Upper lobe of right lung (tissue), 1 donor: Measurements from ENCODE around the gene THAP3. TPM values are rescaled to one million over a fixed set of nuclear protein-coding genes. Genes with fewer than 3 reads are reported as not detected.
"Not testable (repeated sequence)": the region's sequence is repeated elsewhere in the genome, so short reads cannot be mapped to it uniquely, and the experiment has no call there.

Experiments used
- ATAC-seq: fragments of 200-7000 bp; cut with Tn5 transposase; one replicate; pipeline ENCODE4 v1.9.1; 2020; ENCODE audit warnings: mild to moderate bottlenecking, moderate library complexity
- DNase-seq: peaks from one replicate; pipeline ENCODE4 v3.0.0-alpha.2; 2020
- H3K27ac ChIP-seq: fragments of 200-600 bp; one replicate; pipeline ENCODE4 v1.8.0; 2022
- H3K27me3 ChIP-seq: fragments of 200-600 bp; one replicate; pipeline ENCODE4 v1.8.0; 2022; ENCODE audit warnings: mild to moderate bottlenecking
- H3K36me3 ChIP-seq: fragments of 200-600 bp; one replicate; pipeline ENCODE4 v1.8.0; 2022
- H3K4me1 ChIP-seq: fragments of 200-600 bp; one replicate; pipeline ENCODE4 v1.8.0; 2022
- H3K4me3 ChIP-seq: fragments of 200-600 bp; one replicate; pipeline ENCODE4 v1.8.0; 2022; ENCODE audit warnings: mild to moderate bottlenecking
- H3K9me3 ChIP-seq: fragments of 200-600 bp; one replicate; pipeline ENCODE4 v1.8.0; 2022
- intact Hi-C: fragments of 100-400 bp; cut with DNase I; formaldehyde crosslinking; loops from one replicate; pipeline ENCODE4 v1.11.0; 2022
- total RNA-seq: library from RNA; stranded (reverse); fragmentation: NEBNext Ultra II Directional; extraction: Animal tissue kit (Norgen Biotek cat#: 25700); gene quantifications from one replicate; pipeline ENCODE4 v1.2.1, GENCODE V29; 2021
- TF ChIP-seq, protein P1 (sequence below): fragments of 200-600 bp; IDR thresholded peaks from one replicate; pipeline ENCODE4 v1.8.0; 2022; ENCODE audit warnings: antibody characterized with exemption
- donor health status: DM: no; HTN: yes; CAD: no; lungs with severe emphysema.

The THAP3 gene
- total RNA-seq, 1 donor from 2014 or later, result 15.3 TPM

DNA sequence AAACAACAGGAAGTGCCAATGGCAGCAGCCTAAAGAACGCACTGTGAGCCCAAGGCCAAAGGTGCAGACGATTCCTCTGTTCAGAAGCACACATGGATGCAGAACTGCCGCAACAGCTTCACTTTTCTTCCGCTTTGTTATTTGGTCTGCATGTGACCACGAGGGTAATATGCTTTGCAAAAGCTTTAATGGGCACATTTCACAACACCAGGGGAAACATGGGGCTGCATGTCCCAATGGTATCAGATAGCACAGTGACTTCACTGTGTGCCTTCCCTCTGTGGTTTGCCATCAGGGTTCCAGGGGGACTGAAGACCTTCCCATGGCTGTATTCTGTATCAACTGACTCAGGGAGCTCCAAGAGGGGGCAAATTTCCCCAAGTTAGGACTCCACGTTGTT lies 28.3 kb downstream of the THAP3 start:
- Histone ChIP-seq H3K27me3 (no peaks in the 10 kb centered on the region), H3K4me3 (no peak overlapping the region), H3K4me1 (no peaks in the 10 kb centered on the region), H3K9me3 (no peaks in the 10 kb centered on the region), H3K36me3 (peaks cover 33% of the 10 kb centered on the region), H3K27ac (no peak overlapping the region)
- no peak for ATAC-seq
- intact Hi-C loops, result no loop called here
- TF ChIP-seq, protein P1, sequence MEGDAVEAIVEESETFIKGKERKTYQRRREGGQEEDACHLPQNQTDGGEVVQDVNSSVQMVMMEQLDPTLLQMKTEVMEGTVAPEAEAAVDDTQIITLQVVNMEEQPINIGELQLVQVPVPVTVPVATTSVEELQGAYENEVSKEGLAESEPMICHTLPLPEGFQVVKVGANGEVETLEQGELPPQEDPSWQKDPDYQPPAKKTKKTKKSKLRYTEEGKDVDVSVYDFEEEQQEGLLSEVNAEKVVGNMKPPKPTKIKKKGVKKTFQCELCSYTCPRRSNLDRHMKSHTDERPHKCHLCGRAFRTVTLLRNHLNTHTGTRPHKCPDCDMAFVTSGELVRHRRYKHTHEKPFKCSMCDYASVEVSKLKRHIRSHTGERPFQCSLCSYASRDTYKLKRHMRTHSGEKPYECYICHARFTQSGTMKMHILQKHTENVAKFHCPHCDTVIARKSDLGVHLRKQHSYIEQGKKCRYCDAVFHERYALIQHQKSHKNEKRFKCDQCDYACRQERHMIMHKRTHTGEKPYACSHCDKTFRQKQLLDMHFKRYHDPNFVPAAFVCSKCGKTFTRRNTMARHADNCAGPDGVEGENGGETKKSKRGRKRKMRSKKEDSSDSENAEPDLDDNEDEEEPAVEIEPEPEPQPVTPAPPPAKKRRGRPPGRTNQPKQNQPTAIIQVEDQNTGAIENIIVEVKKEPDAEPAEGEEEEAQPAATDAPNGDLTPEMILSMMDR, result no peak
- no peak for DNase-seq

DNA sequence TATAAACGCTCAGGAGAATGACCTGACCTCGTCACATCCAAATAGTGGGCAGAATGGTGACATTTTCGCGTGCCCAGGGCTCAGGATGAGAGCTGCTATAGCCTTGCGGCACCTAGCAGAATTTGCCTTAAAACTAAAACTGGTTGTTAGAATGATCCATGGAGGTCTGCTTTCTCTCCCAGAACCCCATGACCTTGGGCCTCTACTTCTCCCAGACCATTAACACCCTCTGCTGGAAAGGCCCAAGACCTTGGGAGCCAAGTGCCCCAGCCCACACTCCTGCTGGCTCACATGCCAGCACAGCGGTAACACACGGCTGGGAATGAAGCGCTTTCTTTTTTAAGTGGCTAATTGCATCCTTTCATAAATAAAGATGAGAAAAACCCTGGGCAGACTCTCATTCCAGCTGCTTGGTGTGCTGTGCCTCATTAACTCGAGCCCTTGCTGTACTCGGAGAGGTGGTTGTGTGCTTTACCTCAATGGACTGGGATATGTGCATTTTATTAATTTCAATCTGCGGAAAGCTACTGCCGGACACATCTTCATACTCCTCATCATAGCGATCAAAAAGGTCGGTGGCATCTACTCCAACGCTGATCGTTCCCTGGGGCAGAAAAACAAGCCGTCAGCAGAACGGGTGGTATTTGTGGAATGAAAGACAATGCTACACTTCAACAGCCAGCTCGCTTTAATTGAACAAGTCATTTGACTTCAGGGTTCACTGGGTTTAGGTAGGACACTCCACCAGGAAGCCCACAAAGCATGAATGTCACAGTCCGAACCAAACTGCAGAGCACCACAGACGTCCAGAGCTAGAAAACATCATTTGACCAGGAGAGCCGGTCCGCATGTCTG lies 29.0 kb downstream of the THAP3 start:
- Histone ChIP-seq H3K27ac (no peak overlapping the region), H3K9me3 (no peaks in the 10 kb centered on the region), H3K36me3 (peaks cover 33% of the 10 kb centered on the region), H3K4me3 (no peak overlapping the region), H3K27me3 (no peaks in the 10 kb centered on the region), H3K4me1 (no peaks in the 10 kb centered on the region)
- intact Hi-C loops, result no loop called here
- DNase-seq (no peak), ATAC-seq (no peak)
- TF ChIP-seq, protein P1, result no peak

DNA sequence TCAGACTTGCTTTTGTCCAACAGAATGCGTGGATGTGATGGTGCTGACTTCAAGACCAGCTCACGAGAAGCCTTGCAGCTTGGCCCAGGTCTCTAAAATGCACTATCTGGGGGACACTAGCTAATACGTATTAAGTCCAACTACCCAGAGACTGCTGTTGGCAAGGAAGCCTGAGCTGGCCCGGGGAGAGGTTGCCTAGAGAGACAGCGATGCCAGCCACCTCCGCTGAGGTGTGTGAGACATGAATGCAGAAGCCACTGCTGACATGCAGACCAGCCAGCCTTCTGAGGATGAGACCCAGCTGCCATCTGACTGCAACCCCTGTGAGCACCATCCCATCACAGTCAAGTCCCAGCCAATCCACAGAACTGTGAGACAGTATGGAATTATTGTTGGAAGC lies 32.5 kb downstream of the THAP3 start:
- ATAC-seq (no peak), DNase-seq (no peak)
- no peaks in the 10 kb centered on the region for H3K4me1 ChIP-seq
- intact Hi-C loops, result no loop called here
- no peaks in the 10 kb centered on the region for H3K27me3 ChIP-seq
- no peaks in the 10 kb centered on the region for H3K9me3 ChIP-seq
- no peak overlapping the region for H3K27ac ChIP-seq
- H3K4me3 ChIP-seq, result no peak overlapping the region
- H3K36me3 ChIP-seq, result peaks cover 30% of the 10 kb centered on the region
- TF ChIP-seq, protein P1, result no peak

DNA sequence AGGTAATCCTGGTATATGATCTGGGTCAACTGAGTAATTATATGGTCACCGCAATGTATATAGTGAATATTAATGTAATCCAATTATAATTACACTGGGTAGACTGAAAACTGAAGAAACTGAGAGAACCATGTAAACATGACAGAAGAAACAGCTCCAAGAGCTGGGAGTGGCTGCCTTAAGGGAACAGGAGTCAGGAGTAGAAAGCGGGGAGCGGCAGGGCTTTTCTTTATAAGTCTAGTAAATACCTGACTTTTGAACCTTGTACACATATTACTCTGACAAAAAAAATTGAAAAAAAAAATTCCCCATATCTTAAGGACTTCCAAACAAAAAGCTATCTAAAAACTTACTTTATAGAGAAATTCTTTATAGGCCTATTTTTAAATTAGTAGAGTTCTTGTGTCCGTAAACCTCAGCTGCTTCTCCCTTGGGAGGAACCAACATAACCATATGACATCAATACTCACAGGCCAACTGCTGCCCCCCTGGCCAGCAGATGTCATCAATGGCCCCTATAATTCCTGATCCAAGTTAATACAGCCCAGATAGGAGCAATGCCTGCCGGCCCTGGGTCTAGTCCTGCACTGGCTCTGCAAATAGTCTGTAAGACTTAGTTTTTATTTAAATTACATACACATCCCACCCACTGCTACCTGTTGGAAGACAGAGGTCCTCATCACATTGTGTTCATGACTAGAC lies 33.8 kb downstream of the THAP3 start:
- H3K27me3 ChIP-seq, result no peaks in the 10 kb centered on the region
- intact Hi-C loops, result no loop called here
- no peaks in the 10 kb centered on the region for H3K4me1 ChIP-seq
- no peaks in the 10 kb centered on the region for H3K9me3 ChIP-seq
- DNase-seq (no peak), ATAC-seq (no peak)
- no peak overlapping the region for H3K4me3 ChIP-seq
- peaks cover 16% of the 10 kb centered on the region for H3K36me3 ChIP-seq
- TF ChIP-seq, protein P1, result no peak
- H3K27ac ChIP-seq, result no peak overlapping the region

DNA sequence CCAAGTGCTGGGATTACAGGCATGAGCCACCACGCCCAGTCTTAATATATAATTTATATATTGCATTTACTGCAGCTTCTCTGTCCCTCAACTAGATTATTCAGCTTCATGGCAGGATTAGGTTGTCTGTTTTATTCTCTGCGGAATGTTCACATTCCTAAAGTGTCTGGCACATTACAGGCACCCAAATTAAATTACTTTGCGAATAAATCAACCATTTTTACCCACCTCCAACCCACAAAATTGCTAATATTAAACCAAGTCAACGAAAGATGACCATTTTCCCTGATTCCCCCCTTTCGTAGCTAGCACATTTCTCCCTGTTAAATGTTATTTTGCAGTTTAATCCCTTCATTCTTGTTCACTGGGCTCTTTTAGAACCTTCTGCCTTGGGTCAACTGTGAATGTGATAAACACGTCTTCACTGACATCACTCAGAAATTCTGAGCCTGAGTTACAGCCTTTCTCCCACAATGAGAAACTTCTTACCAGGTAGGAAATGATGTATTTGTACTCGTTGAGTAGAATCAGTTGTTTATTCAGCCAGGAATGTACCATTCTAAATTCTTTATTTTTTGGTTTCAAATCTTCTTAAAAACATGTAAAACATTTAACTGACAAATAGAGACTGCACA lies 35.9 kb downstream of the THAP3 start:
- H3K4me3 ChIP-seq, result no peak overlapping the region
- no peaks in the 10 kb centered on the region for H3K4me1 ChIP-seq
- H3K36me3 ChIP-seq, result peaks cover 2% of the 10 kb centered on the region
- H3K27ac ChIP-seq, result no peak overlapping the region
- TF ChIP-seq, protein P1, result no peak
- no peaks in the 10 kb centered on the region for H3K27me3 ChIP-seq
- DNase-seq (no peak), ATAC-seq (no peak)
- H3K9me3 ChIP-seq, result no peaks in the 10 kb centered on the region
- intact Hi-C loops, result no loop called here

DNA sequence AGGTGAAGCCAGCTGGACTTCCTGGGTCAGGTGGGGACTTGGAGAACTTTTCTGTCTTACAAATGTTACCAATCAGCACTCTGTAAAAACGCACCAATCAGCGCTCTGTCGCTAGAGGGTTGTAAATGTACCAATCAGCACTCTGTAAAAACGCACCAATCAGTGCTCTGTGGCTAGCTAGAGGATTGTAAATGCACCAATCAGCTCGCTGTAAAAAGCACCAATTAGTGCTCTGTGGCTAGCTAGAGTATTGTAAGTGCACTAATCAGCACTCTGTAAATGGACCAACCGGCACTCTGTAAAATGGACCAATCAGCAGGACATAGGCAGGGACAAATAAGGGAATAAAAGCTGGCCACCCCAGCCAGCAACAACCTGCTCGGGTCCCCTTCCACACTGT lies 37.8 kb downstream of the THAP3 start:
- H3K9me3 ChIP-seq, H3K27ac ChIP-seq, ATAC-seq, H3K27me3 ChIP-seq, intact Hi-C loops, DNase-seq, H3K4me1 ChIP-seq, H3K4me3 ChIP-seq: not testable (repeated sequence)
- H3K36me3 ChIP-seq, result peaks cover 18% of the 10 kb centered on the region
